HFF-Myc (cell line): ENCODE data around the gene PKP1.

Experiments
- DNase-seq: peaks from one replicate; pipeline ENCODE4 v3.0.0-alpha.2; 2011; ENCODE audit warnings: low read depth; ENCODE audit errors: extremely low read depth
- H3K4me3 ChIP-seq: replicated peaks from 2 replicates; pipeline ENCODE4 v1.5.1; 2011; ENCODE audit warnings: low read depth, mild to moderate bottlenecking, control low read depth, low read length
- CTCF ChIP-seq: IDR thresholded peaks from 2 replicates; pipeline ENCODE4 v1.5.1; 2012; ENCODE audit warnings: mild to moderate bottlenecking, low read depth, low read length, control low read depth; ENCODE audit errors: missing control alignments

PKP1 gene

GRCh38 chr1:201354151-201354900 lies 71.0 kb downstream of the PKP1 start:
- no peak overlapping the region for H3K4me3 ChIP-seq
- DNase-seq, result no peak
- TF ChIP-seq CTCF, result no peak

GRCh38 chr1:201354901-201355295 lies 71.6 kb downstream of the PKP1 start:
- no peak for DNase-seq
- H3K4me3 ChIP-seq, result no peak overlapping the region
- TF ChIP-seq CTCF, result no peak

GRCh38 chr1:201355471-201355870 lies 72.2 kb downstream of the PKP1 start:
- DNase-seq, result no peak
- no peak for TF ChIP-seq CTCF
- H3K4me3 ChIP-seq, result no peak overlapping the region

GRCh38 chr1:201356236-201356635 lies 72.9 kb downstream of the PKP1 start:
- DNase-seq, result no peak
- no peak overlapping the region for H3K4me3 ChIP-seq
- no peak for TF ChIP-seq CTCF

GRCh38 chr1:201356701-201357100 lies 73.4 kb downstream of the PKP1 start:
- no peak for TF ChIP-seq CTCF
- DNase-seq, result no peak
- no peak overlapping the region for H3K4me3 ChIP-seq

- H3K4me3 ChIP-seq, result no peak overlapping the region
These were observed 73.9 kb downstream of the PKP1 start for GRCh38 chr1:201357211-201357610.

More at GRCh38 chr1:201357211-201357610, 73.9 kb downstream of the PKP1 start:
- no peak for TF ChIP-seq CTCF
- DNase-seq, result no peak
